Measurements from ENCODE around the gene PCDHGC3. TPM values are rescaled to one million over a fixed set of nuclear protein-coding genes. Genes with fewer than 3 reads are reported as not detected.
A peak's percentile ranks its signal among the peaks of the same experiment; 100 is the strongest.
"Not testable (repeated sequence)": the region's sequence is repeated elsewhere in the genome, so short reads cannot be mapped to it uniquely, and the experiment has no call there.

The PCDHGC3 gene
- 10 to 100 TPM; 40.4 to 77.7 (median 56.3) TPM for total RNA-seq

- Histone ChIP-seq H3K27ac (peak within 1 kb of the TSS; percentile 57 to 88 (median 78)), H3K9me3 (no peaks in the 10 kb centered on the region), H3K4me1 (peaks cover 3 to 44% (median 26%) of the 10 kb centered on the region in 4 donors), H3K4me3 (peak within 1 kb of the TSS; percentile 29 to 60 (median 46)), H3K27me3 (no peaks in the 10 kb centered on the region), H3K36me3 (peaks cover 0 to 6% (median 0%) of the 10 kb centered on the region in 3 donors)
- 0 to 2% methylated on average over 12 to 28 of the region's 28 CpGs for WGBS, 2 donors
- peak; percentile 79 to 84 for DNase-seq (ENCODE audit: low spot score in 2 of 2)
- TF ChIP-seq CTCF (IDR thresholded peaks at IDR 0.05) (peak; percentile 38 to 74 (median 61)), POLR2A (IDR thresholded peaks at IDR 0.05) (peak in 1 of 2 donors; percentile 47), EP300 (IDR thresholded peaks at IDR 0.05) (peak in 1 of 2 donors; percentile 72)
Observed at GRCh38 chr5:141475625-141476131, at the start of gene PCDHGC3. PCDHGC3 (plus strand) TSS chr5:141475966; CDS start chr5:141476117, 151 bp downstream.

- peaks cover 0 to 28% (median 0%) of the 10 kb centered on the region in 3 donors for H3K36me3 ChIP-seq
- no peaks in the 10 kb centered on the region for H3K4me1 ChIP-seq
- H3K27me3 ChIP-seq, result no peaks in the 10 kb centered on the region
- no peak for DNase-seq (ENCODE audit: low spot score in 2 of 2)
- no peak overlapping the region for H3K27ac ChIP-seq
- H3K4me3 ChIP-seq, result no peak overlapping the region
- WGBS, 2 donors, result 44 to 47% methylated on average over 38 to 52 of the region's 53 CpGs
- no peak for TF ChIP-seq CTCF (IDR thresholded peaks at IDR 0.05)
- TF ChIP-seq POLR2A (IDR thresholded peaks at IDR 0.05), result no peak
- no peak for TF ChIP-seq EP300 (IDR thresholded peaks at IDR 0.05)
- peaks cover 6 to 100% (median 59%) of the 10 kb centered on the region in 4 donors for H3K9me3 ChIP-seq
Observed at GRCh38 chr5:141427783-141428426, 47.9 kb upstream of the PCDHGC3 start.

- H3K27ac ChIP-seq, result no peak within 1 kb of the TSS
- no peaks in the 10 kb centered on the region for H3K27me3 ChIP-seq
- no peaks in the 10 kb centered on the region for H3K4me1 ChIP-seq
- H3K9me3 ChIP-seq, result peaks cover 6 to 100% (median 54%) of the 10 kb centered on the region in 4 donors
- H3K36me3 ChIP-seq, result peaks cover 0 to 23% (median 0%) of the 10 kb centered on the region in 3 donors
- peak in 1 of 2 donors; percentile 38 for DNase-seq (ENCODE audit: low spot score in 2 of 2)
- TF ChIP-seq CTCF (IDR thresholded peaks at IDR 0.05) (peak in 1 of 5 experiments; percentile 15), EP300 (IDR thresholded peaks at IDR 0.05) (no peak)
- whole genome bisulfite sequencing, 2 donors, result 15 to 23% methylated on average over 33 of the region's 33 CpGs
- peak within 1 kb of the TSS in 2 of 4 donors; percentile 15 to 41 for H3K4me3 ChIP-seq
Observed at GRCh38 chr5:141430332-141431113, 45.2 kb upstream of the PCDHGC3 start, which contains the start of gene PCDHGA12. PCDHGA12 (plus strand) TSS chr5:141430507; CDS start chr5:141430760, 253 bp downstream.

DNA sequence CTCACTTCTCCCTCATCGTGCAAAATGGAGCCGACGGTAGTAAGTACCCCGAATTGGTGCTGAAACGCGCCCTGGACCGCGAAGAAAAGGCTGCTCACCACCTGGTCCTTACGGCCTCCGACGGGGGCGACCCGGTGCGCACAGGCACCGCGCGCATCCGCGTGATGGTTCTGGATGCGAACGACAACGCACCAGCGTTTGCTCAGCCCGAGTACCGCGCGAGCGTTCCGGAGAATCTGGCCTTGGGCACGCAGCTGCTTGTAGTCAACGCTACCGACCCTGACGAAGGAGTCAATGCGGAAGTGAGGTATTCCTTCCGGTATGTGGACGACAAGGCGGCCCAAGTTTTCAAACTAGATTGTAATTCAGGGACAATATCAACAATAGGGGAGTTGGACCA, 44.5 kb upstream of the PCDHGC3 start:
- H3K4me3 ChIP-seq, result peak overlapping the region in 2 of 4 donors; percentile 15 to 41
- H3K4me1 ChIP-seq, result no peaks in the 10 kb centered on the region
- no peak overlapping the region for H3K27ac ChIP-seq
- TF ChIP-seq EP300 (IDR thresholded peaks at IDR 0.05) (no peak), POLR2A (IDR thresholded peaks at IDR 0.05) (no peak), CTCF (IDR thresholded peaks at IDR 0.05) (no peak)
- H3K27me3 ChIP-seq, result no peaks in the 10 kb centered on the region
- DNase-seq (ENCODE audit: low spot score in 2 of 2), result no peak
- 14 to 17% methylated on average over 19 to 37 of the region's 37 CpGs for WGBS, 2 donors
- peaks cover 6 to 100% (median 51%) of the 10 kb centered on the region in 4 donors for H3K9me3 ChIP-seq
- H3K36me3 ChIP-seq, result peaks cover 0 to 17% (median 0%) of the 10 kb centered on the region in 3 donors

DNA sequence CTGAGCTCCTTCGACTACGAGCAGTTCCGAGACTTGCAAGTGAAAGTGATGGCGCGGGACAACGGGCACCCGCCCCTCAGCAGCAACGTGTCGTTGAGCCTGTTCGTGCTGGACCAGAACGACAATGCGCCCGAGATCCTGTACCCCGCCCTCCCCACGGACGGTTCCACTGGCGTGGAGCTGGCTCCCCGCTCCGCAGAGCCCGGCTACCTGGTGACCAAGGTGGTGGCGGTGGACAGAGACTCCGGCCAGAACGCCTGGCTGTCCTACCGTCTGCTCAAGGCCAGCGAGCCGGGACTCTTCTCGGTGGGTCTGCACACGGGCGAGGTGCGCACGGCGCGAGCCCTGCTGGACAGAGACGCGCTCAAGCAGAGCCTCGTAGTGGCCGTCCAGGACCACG, 43.5 kb upstream of the PCDHGC3 start:
- not testable (repeated sequence) for H3K4me1 ChIP-seq; H3K4me3 ChIP-seq; H3K27ac ChIP-seq; H3K27me3 ChIP-seq; DNase-seq (ENCODE audit: low spot score in 2 of 2)
- 42 to 48% methylated on average over 12 to 22 of the region's 38 CpGs for WGBS, 2 donors
- Histone ChIP-seq H3K36me3 (peaks cover 0 to 12% (median 0%) of the 10 kb centered on the region in 3 donors), H3K9me3 (peaks cover 3 to 100% (median 50%) of the 10 kb centered on the region in 4 donors)

DNA sequence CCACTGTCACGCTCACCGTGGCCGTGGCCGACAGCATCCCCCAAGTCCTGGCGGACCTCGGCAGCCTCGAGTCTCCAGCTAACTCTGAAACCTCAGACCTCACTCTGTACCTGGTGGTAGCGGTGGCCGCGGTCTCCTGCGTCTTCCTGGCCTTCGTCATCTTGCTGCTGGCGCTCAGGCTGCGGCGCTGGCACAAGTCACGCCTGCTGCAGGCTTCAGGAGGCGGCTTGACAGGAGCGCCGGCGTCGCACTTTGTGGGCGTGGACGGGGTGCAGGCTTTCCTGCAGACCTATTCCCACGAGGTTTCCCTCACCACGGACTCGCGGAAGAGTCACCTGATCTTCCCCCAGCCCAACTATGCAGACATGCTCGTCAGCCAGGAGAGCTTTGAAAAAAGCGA, 43.0 kb upstream of the PCDHGC3 start:
- H3K36me3 ChIP-seq, result peaks cover 0 to 12% (median 0%) of the 10 kb centered on the region in 3 donors
- WGBS, 2 donors, result 26 to 35% methylated on average over 19 to 29 of the region's 29 CpGs
- not testable (repeated sequence) for H3K4me1 ChIP-seq; DNase-seq (ENCODE audit: low spot score in 2 of 2); H3K27me3 ChIP-seq; H3K4me3 ChIP-seq; H3K27ac ChIP-seq
- H3K9me3 ChIP-seq, result peaks cover 0 to 100% (median 50%) of the 10 kb centered on the region in 4 donors

All from tibial nerve (tissue), 4 donors.